Endothelial cell of umbilical vein (primary cell): Measurements from ENCODE around the gene AP1G2. TPM values are rescaled to one million over a fixed set of nuclear protein-coding genes. Genes with fewer than 3 reads are reported as not detected.
"Not testable (repeated sequence)": the region's sequence is repeated elsewhere in the genome, so short reads cannot be mapped to it uniquely, and the experiment has no call there.

Source experiments
- BruUV-seq: library from RNA; stranded (reverse); fragments of 400-500 nt; replicated peaks from 2 replicates; lab custom pipeline; 2021; lab: Mats Ljungman, UMichigan
- CTCF ChIA-PET: fragments of 300-600, 350-600 bp; sonication (Branson Sonifier 250); formaldehyde crosslinking; loops from one replicate; lab custom pipeline; 2021; ENCODE audit warnings: antibody characterized with exemption, inconsistent platforms; lab: Charles Lee
- POLR2A ChIA-PET: fragments of 300-600, 350-600 bp; sonication (Branson Sonifier 250); formaldehyde crosslinking; loops from one replicate; lab custom pipeline; 2021; ENCODE audit warnings: antibody characterized with exemption, inconsistent platforms; lab: Charles Lee
- DNase-seq: peaks from one replicate; pipeline ENCODE4 v3.0.0-alpha.2; 2011; ENCODE audit warnings: low read depth, low spot score
- FAIRE-seq: peaks from 2 replicates; lab custom pipeline; 2011; peaks lifted over from hg19 to GRCh38; lab: Jason Lieb, UNC
- H2AFZ ChIP-seq: 2 replicates; pipeline ENCODE4 v1.6.0; 2012; ENCODE audit warnings: low read depth, low read length, control low read depth, inconsistent platforms
- H3K27ac ChIP-seq: 2 replicates; pipeline ENCODE4 v1.5.1; 2011; ENCODE audit warnings: low read depth, mild to moderate bottlenecking, control low read depth, low read length, moderate library complexity; ENCODE audit not compliant: insufficient read depth
- H3K27me3 ChIP-seq, 2 experiments: 2 replicates each; pipeline versions ENCODE4 v1.6.0 to v1.6.1; 2011; ENCODE audit warnings: low read length in 2 of 2, mixed read lengths in 1 of 2; ENCODE audit not compliant: control insufficient read depth in 2 of 2, insufficient read depth in 2 of 2
- H3K36me3 ChIP-seq, 2 experiments: 2 replicates in 1 of 2; 3 replicates in 1 of 2; pipeline ENCODE4 v1.5.1; 2011; ENCODE audit warnings: low read length in 2 of 2, mild to moderate bottlenecking in 1 of 2, moderate library complexity in 1 of 2; ENCODE audit not compliant: control insufficient read depth in 2 of 2, insufficient read depth in 2 of 2; ENCODE audit errors: extremely low read depth in 1 of 2
- H3K4me1 ChIP-seq: 3 replicates; pipeline ENCODE4 v1.5.1; 2011; ENCODE audit warnings: mild to moderate bottlenecking, low read length; ENCODE audit not compliant: control insufficient read depth, insufficient read depth; ENCODE audit errors: extremely low read depth
- H3K4me2 ChIP-seq: 2 replicates; pipeline ENCODE4 v1.6.1; 2011; ENCODE audit warnings: low read length, control low read depth, mixed read lengths; ENCODE audit not compliant: insufficient read depth
- H3K4me3 ChIP-seq, 3 experiments: fragments of 200-600 bp in 1 of 3; sonication (generic), shearing (Covaris generic) in 1 of 3; replicated peaks in 1 of 3; 2 replicates each; pipeline ENCODE4 v1.5.1; 2011 to 2016; ENCODE audit warnings: control low read depth in 3 of 3, low read length in 3 of 3, mild to moderate bottlenecking in 2 of 3, inconsistent platforms in 1 of 3, low read depth in 1 of 3, moderate library complexity in 1 of 3; ENCODE audit not compliant: insufficient read depth in 1 of 3
- H3K79me2 ChIP-seq: 2 replicates; pipeline ENCODE4 v1.6.0; 2012; ENCODE audit warnings: low read length, inconsistent platforms; ENCODE audit not compliant: control insufficient read depth, insufficient read depth
- H3K9ac ChIP-seq: replicated peaks from 2 replicates; pipeline ENCODE3; 2011; ENCODE audit warnings: low read length, control low read depth; ENCODE audit not compliant: insufficient read depth; ENCODE audit errors: extremely low read depth
- H3K9me1 ChIP-seq: replicated peaks from 3 replicates; pipeline ENCODE4 v1.6.0; 2011; ENCODE audit warnings: mild to moderate bottlenecking, low read length; ENCODE audit not compliant: control insufficient read depth, insufficient read depth; ENCODE audit errors: extremely low read depth
- H3K9me3 ChIP-seq: replicated peaks from 2 replicates; pipeline ENCODE4 v1.5.1; 2012; ENCODE audit warnings: low read length, inconsistent platforms; ENCODE audit not compliant: control insufficient read depth, insufficient read depth
- H4K20me1 ChIP-seq: replicated peaks from 2 replicates; pipeline ENCODE3; 2011; ENCODE audit warnings: mild to moderate bottlenecking, low read length; ENCODE audit not compliant: control insufficient read depth, insufficient read depth; ENCODE audit errors: extremely low read depth
- CTCF ChIP-seq, 2 donors: IDR thresholded peaks; 1 replicate in 1 of 2; 2 replicates in 1 of 2; pipeline ENCODE4 v1.5.1; 2011; ENCODE audit warnings: low read length in 2 of 2, mild to moderate bottlenecking in 2 of 2, moderate library complexity in 2 of 2, control low read depth in 1 of 2, inconsistent platforms in 1 of 2, low read depth in 1 of 2; ENCODE audit not compliant: insufficient read depth in 1 of 2; ENCODE audit errors: extremely low read depth in 1 of 2
- EZH2 ChIP-seq: IDR thresholded peaks from 2 replicates; pipeline ENCODE4 v1.6.1; 2012; ENCODE audit warnings: borderline replicate concordance, low read depth, mild to moderate bottlenecking, moderate library complexity, low read length, inconsistent platforms; ENCODE audit not compliant: severe bottlenecking
- FOS ChIP-seq: IDR thresholded peaks from 2 replicates; pipeline ENCODE4 v1.6.1; 2011; ENCODE audit warnings: mild to moderate bottlenecking, low read length, moderate library complexity, borderline replicate concordance; ENCODE audit not compliant: insufficient read depth
- GATA2 ChIP-seq: IDR thresholded peaks from 2 replicates; pipeline ENCODE4 v1.7.0; 2011; ENCODE audit warnings: low read depth, mild to moderate bottlenecking, moderate library complexity, mixed read lengths, low read length; ENCODE audit not compliant: insufficient read length, insufficient read depth
- JUN ChIP-seq: IDR thresholded peaks from 2 replicates; pipeline ENCODE4 v1.6.1; 2011; ENCODE audit warnings: borderline replicate concordance, low read depth; ENCODE audit not compliant: insufficient read length, insufficient read depth
- MAX ChIP-seq: IDR thresholded peaks from 2 replicates; pipeline ENCODE4 v1.6.1; 2011; ENCODE audit not compliant: insufficient read depth, insufficient read length
- MYC ChIP-seq: IDR thresholded peaks from one replicate; pipeline ENCODE4 v1.6.1; 2011; ENCODE audit warnings: mild to moderate bottlenecking, low read depth, low read length
- POLR2A ChIP-seq: IDR thresholded peaks from 2 replicates; pipeline ENCODE4 v1.6.1; 2012; ENCODE audit warnings: low read depth, mild to moderate bottlenecking, control low read depth, low read length
- POLR2AphosphoS5 ChIP-seq: IDR thresholded peaks from 2 replicates; pipeline ENCODE4 v1.6.1; 2012; ENCODE audit warnings: low read depth, mild to moderate bottlenecking, control low read depth, low read length, moderate library complexity; ENCODE audit not compliant: insufficient read depth
- dilution Hi-C: fragments of 300-500 bp; cut with MboI; formaldehyde crosslinking; loops from one replicate; pipeline ENCODE4 v1.15.0; 2019; ENCODE audit warnings: low sequenced_read_pairs; ENCODE audit not compliant: extremely low pct_ligation_motif_present
- intact Hi-C: fragments of 100-400 bp; cut with micrococcal nuclease; formaldehyde crosslinking; loops from one replicate; pipeline ENCODE4 v1.10.0; 2022
- polyA plus RNA-seq, 4 experiments: library from polyadenylated mRNA; depleted of rRNA in 3 of 4; stranded (reverse) in 3 of 4; unstranded in 1 of 4; fragments of >200 nt; gene quantifications; 2 replicates each; pipeline versions ENCODE4 v1.2.1 to v1.2.3, GENCODE V29; 2011 to 2012; ENCODE audit warnings: missing spikeins in 1 of 4
- total RNA-seq: library from RNA; stranded (reverse); gene quantifications from 2 replicates; pipeline ENCODE4 v1.2.3, GENCODE V29; 2021

Gene AP1G2
- total and polyA plus RNA-seq, 2 donors (not counting 3 experiments of a cell fraction or from before 2014, with no cell fraction given) = 39.0 to 55.8 TPM

GRCh38 chr14:23600322-23600707 lies 32.7 kb upstream of the AP1G2 start:
- CTCF ChIA-PET = interaction anchor here (1.8 kb wide), 1 partner anchor 11 kb away, joined by 7 read pairs; no protein-coding TSS in a partner anchor
- no peaks in the 10 kb centered on the region for H3K4me1 ChIP-seq
- H3K9me1 ChIP-seq = no peaks in the 10 kb centered on the region
- no peaks in the 10 kb centered on the region for H3K79me2 ChIP-seq
- dilution Hi-C loops = no loop called here
- TF ChIP-seq MYC = no peak
- TF ChIP-seq MAX = no peak
- no peak for TF ChIP-seq FOS
- no peak for TF ChIP-seq POLR2AphosphoS5
- no peak for TF ChIP-seq JUN
- no peak for TF ChIP-seq GATA2
- no peak for TF ChIP-seq EZH2
- no peak for TF ChIP-seq CTCF (IDR thresholded peaks at IDR 0.05; ENCODE audit: extremely low read depth in 1 of 2, insufficient read depth in 1 of 2, low read depth in 1 of 2, low read length in 2 of 2)
- no peak for TF ChIP-seq POLR2A
- H3K4me2 ChIP-seq = no peak overlapping the region
- intact Hi-C loops = no loop called here
- FAIRE-seq (no peak), DNase-seq (no peak)
- no peaks in the 10 kb centered on the region for H4K20me1 ChIP-seq
- no peak overlapping the region for H2AFZ ChIP-seq
- POLR2A ChIA-PET = no interaction called here
- no peak overlapping the region for H3K27ac ChIP-seq
- H3K4me3 ChIP-seq = no peak overlapping the region
- H3K9me3 ChIP-seq = no peaks in the 10 kb centered on the region
- no TSS peak for BruUV-seq
- no peak overlapping the region for H3K9ac ChIP-seq
- no peaks in the 10 kb centered on the region for H3K27me3 ChIP-seq
- no peaks in the 10 kb centered on the region for H3K36me3 ChIP-seq

GRCh38 chr14:23594191-23594590 lies 26.6 kb upstream of the AP1G2 start:
- intact Hi-C loops, DNase-seq, H3K9me3 ChIP-seq, H3K4me3 ChIP-seq, H4K20me1 ChIP-seq, H3K27ac ChIP-seq, BruUV-seq, H3K79me2 ChIP-seq, H3K36me3 ChIP-seq, H3K9ac ChIP-seq, POLR2A ChIA-PET, H3K9me1 ChIP-seq, dilution Hi-C loops, H2AFZ ChIP-seq, H3K27me3 ChIP-seq, H3K4me2 ChIP-seq, H3K4me1 ChIP-seq, FAIRE-seq: not testable (repeated sequence)
- CTCF ChIA-PET = interaction anchor here (1.1 kb wide), 1 partner anchor 38 kb away, joined by 3 read pairs; no protein-coding TSS in a partner anchor
